Endothelial cell of umbilical vein (primary cell): Measurements from ENCODE around the gene CNTFR. TPM values are rescaled to one million over a fixed set of nuclear protein-coding genes. Genes with fewer than 3 reads are reported as not detected.

ENCODE experiments used
- BruUV-seq: library from RNA; stranded (reverse); fragments of 400-500 nt; replicated peaks from 2 replicates; lab custom pipeline; 2021; lab: Mats Ljungman, UMichigan
- CTCF ChIA-PET: fragments of 300-600, 350-600 bp; sonication (Branson Sonifier 250); formaldehyde crosslinking; loops from one replicate; lab custom pipeline; 2021; ENCODE audit warnings: antibody characterized with exemption, inconsistent platforms; lab: Charles Lee
- POLR2A ChIA-PET: fragments of 300-600, 350-600 bp; sonication (Branson Sonifier 250); formaldehyde crosslinking; loops from one replicate; lab custom pipeline; 2021; ENCODE audit warnings: antibody characterized with exemption, inconsistent platforms; lab: Charles Lee
- DNase-seq: peaks from one replicate; pipeline ENCODE4 v3.0.0-alpha.2; 2011; ENCODE audit warnings: low read depth, low spot score
- FAIRE-seq: peaks from 2 replicates; lab custom pipeline; 2011; peaks lifted over from hg19 to GRCh38; lab: Jason Lieb, UNC
- H2AFZ ChIP-seq: 2 replicates; pipeline ENCODE4 v1.6.0; 2012; ENCODE audit warnings: low read depth, low read length, control low read depth, inconsistent platforms
- H3K27ac ChIP-seq: 2 replicates; pipeline ENCODE4 v1.5.1; 2011; ENCODE audit warnings: low read depth, mild to moderate bottlenecking, control low read depth, low read length, moderate library complexity; ENCODE audit not compliant: insufficient read depth
- H3K27me3 ChIP-seq, 2 experiments: 2 replicates each; pipeline versions ENCODE4 v1.6.0 to v1.6.1; 2011; ENCODE audit warnings: low read length in 2 of 2, mixed read lengths in 1 of 2; ENCODE audit not compliant: control insufficient read depth in 2 of 2, insufficient read depth in 2 of 2
- H3K36me3 ChIP-seq, 2 experiments: 2 replicates in 1 of 2; 3 replicates in 1 of 2; pipeline ENCODE4 v1.5.1; 2011; ENCODE audit warnings: low read length in 2 of 2, mild to moderate bottlenecking in 1 of 2, moderate library complexity in 1 of 2; ENCODE audit not compliant: control insufficient read depth in 2 of 2, insufficient read depth in 2 of 2; ENCODE audit errors: extremely low read depth in 1 of 2
- H3K4me1 ChIP-seq: 3 replicates; pipeline ENCODE4 v1.5.1; 2011; ENCODE audit warnings: mild to moderate bottlenecking, low read length; ENCODE audit not compliant: control insufficient read depth, insufficient read depth; ENCODE audit errors: extremely low read depth
- H3K4me2 ChIP-seq: 2 replicates; pipeline ENCODE4 v1.6.1; 2011; ENCODE audit warnings: low read length, control low read depth, mixed read lengths; ENCODE audit not compliant: insufficient read depth
- H3K4me3 ChIP-seq, 3 experiments: fragments of 200-600 bp in 1 of 3; sonication (generic), shearing (Covaris generic) in 1 of 3; replicated peaks in 1 of 3; 2 replicates each; pipeline ENCODE4 v1.5.1; 2011 to 2016; ENCODE audit warnings: control low read depth in 3 of 3, low read length in 3 of 3, mild to moderate bottlenecking in 2 of 3, inconsistent platforms in 1 of 3, low read depth in 1 of 3, moderate library complexity in 1 of 3; ENCODE audit not compliant: insufficient read depth in 1 of 3
- H3K79me2 ChIP-seq: 2 replicates; pipeline ENCODE4 v1.6.0; 2012; ENCODE audit warnings: low read length, inconsistent platforms; ENCODE audit not compliant: control insufficient read depth, insufficient read depth
- H3K9ac ChIP-seq: replicated peaks from 2 replicates; pipeline ENCODE3; 2011; ENCODE audit warnings: low read length, control low read depth; ENCODE audit not compliant: insufficient read depth; ENCODE audit errors: extremely low read depth
- H3K9me1 ChIP-seq: replicated peaks from 3 replicates; pipeline ENCODE4 v1.6.0; 2011; ENCODE audit warnings: mild to moderate bottlenecking, low read length; ENCODE audit not compliant: control insufficient read depth, insufficient read depth; ENCODE audit errors: extremely low read depth
- H3K9me3 ChIP-seq: replicated peaks from 2 replicates; pipeline ENCODE4 v1.5.1; 2012; ENCODE audit warnings: low read length, inconsistent platforms; ENCODE audit not compliant: control insufficient read depth, insufficient read depth
- H4K20me1 ChIP-seq: replicated peaks from 2 replicates; pipeline ENCODE3; 2011; ENCODE audit warnings: mild to moderate bottlenecking, low read length; ENCODE audit not compliant: control insufficient read depth, insufficient read depth; ENCODE audit errors: extremely low read depth
- CTCF ChIP-seq, 2 donors: IDR thresholded peaks; 1 replicate in 1 of 2; 2 replicates in 1 of 2; pipeline ENCODE4 v1.5.1; 2011; ENCODE audit warnings: low read length in 2 of 2, mild to moderate bottlenecking in 2 of 2, moderate library complexity in 2 of 2, control low read depth in 1 of 2, inconsistent platforms in 1 of 2, low read depth in 1 of 2; ENCODE audit not compliant: insufficient read depth in 1 of 2; ENCODE audit errors: extremely low read depth in 1 of 2
- EZH2 ChIP-seq: IDR thresholded peaks from 2 replicates; pipeline ENCODE4 v1.6.1; 2012; ENCODE audit warnings: borderline replicate concordance, low read depth, mild to moderate bottlenecking, moderate library complexity, low read length, inconsistent platforms; ENCODE audit not compliant: severe bottlenecking
- GATA2 ChIP-seq: IDR thresholded peaks from 2 replicates; pipeline ENCODE4 v1.7.0; 2011; ENCODE audit warnings: low read depth, mild to moderate bottlenecking, moderate library complexity, mixed read lengths, low read length; ENCODE audit not compliant: insufficient read length, insufficient read depth
- JUN ChIP-seq: IDR thresholded peaks from 2 replicates; pipeline ENCODE4 v1.6.1; 2011; ENCODE audit warnings: borderline replicate concordance, low read depth; ENCODE audit not compliant: insufficient read length, insufficient read depth
- dilution Hi-C: fragments of 300-500 bp; cut with MboI; formaldehyde crosslinking; loops from one replicate; pipeline ENCODE4 v1.15.0; 2019; ENCODE audit warnings: low sequenced_read_pairs; ENCODE audit not compliant: extremely low pct_ligation_motif_present
- intact Hi-C: fragments of 100-400 bp; cut with micrococcal nuclease; formaldehyde crosslinking; loops from one replicate; pipeline ENCODE4 v1.10.0; 2022
- polyA plus RNA-seq, 4 experiments: library from polyadenylated mRNA; depleted of rRNA in 3 of 4; stranded (reverse) in 3 of 4; unstranded in 1 of 4; fragments of >200 nt; gene quantifications; 2 replicates each; pipeline versions ENCODE4 v1.2.1 to v1.2.3, GENCODE V29; 2011 to 2012; ENCODE audit warnings: missing spikeins in 1 of 4
- total RNA-seq: library from RNA; stranded (reverse); gene quantifications from 2 replicates; pipeline ENCODE4 v1.2.3, GENCODE V29; 2021

Gene CNTFR
- total and polyA plus RNA-seq, 2 donors (not counting 3 experiments of a cell fraction or from before 2014, with no cell fraction given), result not detected

DNA sequence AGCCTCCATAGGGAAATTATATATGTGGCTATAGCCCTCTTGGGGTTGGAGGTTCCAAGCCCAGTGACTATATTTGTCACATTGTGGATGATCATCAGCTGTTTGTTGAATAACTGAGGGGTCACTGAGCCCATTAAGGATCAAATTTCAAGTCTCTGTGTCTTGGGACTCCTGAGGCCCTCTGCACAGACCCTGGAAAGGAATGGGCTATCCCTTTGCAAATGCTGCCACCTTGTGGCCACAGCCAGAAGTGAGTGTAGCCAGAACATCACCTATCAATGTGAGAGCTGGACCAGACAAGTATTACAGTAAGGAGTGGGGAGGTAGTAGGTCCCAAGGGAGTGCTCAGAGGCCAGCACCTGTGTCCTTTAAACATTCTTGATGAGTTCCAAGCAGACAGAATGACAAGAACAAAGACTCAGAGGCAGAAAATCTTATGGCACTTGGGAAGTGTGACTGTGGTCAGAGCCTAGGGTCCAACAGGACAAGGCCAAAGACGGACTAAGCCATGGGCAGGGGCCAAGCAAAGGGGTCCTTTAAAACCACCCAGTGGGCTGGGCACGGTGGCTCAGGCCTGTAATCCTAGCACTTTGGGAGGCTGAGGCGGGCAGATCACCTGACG is 14.2 kb upstream of the CNTFR start:
- peaks cover 0 to 10% of the 10 kb centered on the region in 2 experiments for H3K27me3 ChIP-seq
- peak; percentile 77 for DNase-seq
- intact Hi-C loops, result loop anchor here (1.0 kb wide), 4 partner anchors 56 to 271 kb away; no protein-coding TSS in a partner anchor

More for the DNA sequence above, 14.2 kb upstream of the CNTFR start:
- dilution Hi-C loops, result no loop called here
- no peaks in the 10 kb centered on the region for H3K79me2 ChIP-seq
- H3K36me3 ChIP-seq, result no peaks in the 10 kb centered on the region
- TF ChIP-seq EZH2 (no peak), JUN (no peak), GATA2 (no peak), CTCF (IDR thresholded peaks at IDR 0.05; ENCODE audit: extremely low read depth in 1 of 2, insufficient read depth in 1 of 2, low read depth in 1 of 2, low read length in 2 of 2) (peak; percentile 85 to 89)
- no peak overlapping the region for H2AFZ ChIP-seq
- H3K4me1 ChIP-seq, result no peaks in the 10 kb centered on the region
- ChIA-PET CTCF (interaction anchor here (0.5 to 5.8 kb wide), 50 partner anchors 9 to 348 kb away, joined by 3 to 104 read pairs (median 5); partner anchors contain the start of genes DCTN3, ENHO, MYORG and RPP25L), POLR2A (interaction anchor here (1.4 kb wide), 1 partner anchor 102 kb away, joined by 3 read pairs; no protein-coding TSS in a partner anchor)
- FAIRE-seq, result peak; percentile 87
- H3K9me1 ChIP-seq, result no peaks in the 10 kb centered on the region
- H3K9ac ChIP-seq, result no peak overlapping the region
- H3K4me3 ChIP-seq, result no peak overlapping the region
- H3K27ac ChIP-seq, result no peak overlapping the region
- no peaks in the 10 kb centered on the region for H3K9me3 ChIP-seq
- no TSS peak for BruUV-seq
- no peaks in the 10 kb centered on the region for H4K20me1 ChIP-seq
- no peak overlapping the region for H3K4me2 ChIP-seq
